ENCODE data around the gene CCDC137.
A peak's percentile ranks its signal among the peaks of the same experiment; 100 is the strongest.

Gene CCDC137

GRCh38 chr17:81652906-81653771 lies 13.4 kb upstream of the CCDC137 start:
- DNase-seq = no peak

- DNase-seq = no peak
Measured at GRCh38 chr17:81655378-81656117, 11.0 kb upstream of the CCDC137 start.

- no peak for DNase-seq
Measured at GRCh38 chr17:81656118-81656743, 10.3 kb upstream of the CCDC137 start, which contains the start of gene PDE6G. PDE6G (minus strand) TSS chr17:81656542; CDS start chr17:81653305, 3,237 bp downstream.

- DNase-seq = no peak
Measured at GRCh38 chr17:81656835-81657234, 9.7 kb upstream of the CCDC137 start.

- no peak for DNase-seq
Measured at GRCh38 chr17:81659038-81659437, 7.5 kb upstream of the CCDC137 start.

GRCh38 chr17:81660441-81660840 lies 6.1 kb upstream of the CCDC137 start:
- no peak for DNase-seq

- DNase-seq = no peak
Measured at GRCh38 chr17:81662002-81662401, 4.5 kb upstream of the CCDC137 start.

GRCh38 chr17:81664051-81664470 lies 2.5 kb upstream of the CCDC137 start:
- DNase-seq = no peak

GRCh38 chr17:81665205-81666091 lies 1.1 kb upstream of the CCDC137 start:
- DNase-seq = peak; percentile 17

- no peak for DNase-seq
Measured at GRCh38 chr17:81666092-81666341, 520 bp upstream of the CCDC137 start.

GRCh38 chr17:81667754-81668153 lies 1.2 kb downstream of the CCDC137 start:
- DNase-seq = no peak

- no peak for DNase-seq
Measured at GRCh38 chr17:81672504-81672903, 6.0 kb downstream of the CCDC137 start.

- DNase-seq = no peak
Measured at GRCh38 chr17:81672954-81673353, 6.4 kb downstream of the CCDC137 start.

GRCh38 chr17:81673561-81674258 lies 7.2 kb downstream of the CCDC137 start:
- no peak for DNase-seq

- DNase-seq = peak; percentile 11
Measured at GRCh38 chr17:81675515-81676221, 9.1 kb downstream of the CCDC137 start.

GRCh38 chr17:81676906-81677305 lies 10.4 kb downstream of the CCDC137 start:
- DNase-seq = no peak

GRCh38 chr17:81680150-81680549 lies 13.6 kb downstream of the CCDC137 start:
- DNase-seq = no peak

GRCh38 chr17:81681672-81682071 lies 15.1 kb downstream of the CCDC137 start:
- DNase-seq = no peak

- no peak for DNase-seq
Measured at GRCh38 chr17:81682565-81683207, 16.1 kb downstream of the CCDC137 start.

GRCh38 chr17:81683208-81683583 lies 16.7 kb downstream of the CCDC137 start:
- no peak for DNase-seq

Data from HCEC 1CT (cell line).